Measurements from ENCODE around the gene GATAD2A. TPM values are rescaled to one million over a fixed set of nuclear protein-coding genes. Genes with fewer than 3 reads are reported as not detected.
A peak's percentile ranks its signal among the peaks of the same experiment; 100 is the strongest.

GATAD2A gene
- total RNA-seq, 1 donor from 2014 or later, result 84.0 TPM

GRCh38 chr19:19433666-19434213 lies 28.3 kb downstream of the GATAD2A start:
- peaks cover 9% of the 10 kb centered on the region for H3K36me3 ChIP-seq

GRCh38 chr19:19434483-19435045 lies 29.1 kb downstream of the GATAD2A start:
- no peak overlapping the region for H3K27ac ChIP-seq
- DNase-seq, result no peak
- H3K4me1 ChIP-seq, result peaks cover 34% of the 10 kb centered on the region
- no peaks in the 10 kb centered on the region for H3K27me3 ChIP-seq (ENCODE audit: low read depth)
- H3K9me3 ChIP-seq, result no peaks in the 10 kb centered on the region
- H3K36me3 ChIP-seq, result peaks cover 9% of the 10 kb centered on the region
- intact Hi-C loops (cut with DNase I), result no loop called here
- H3K4me3 ChIP-seq, result no peak overlapping the region
- TF ChIP-seq CTCF (IDR thresholded peaks at IDR 0.05), result no peak
- ATAC-seq, result no peak

More at GRCh38 chr19:19433666-19434213, 28.3 kb downstream of the GATAD2A start:
- no peak overlapping the region for H3K27ac ChIP-seq
- H3K27me3 ChIP-seq (ENCODE audit: low read depth), result no peaks in the 10 kb centered on the region
- peaks cover 32% of the 10 kb centered on the region for H3K4me1 ChIP-seq
- intact Hi-C loops (cut with DNase I), result no loop called here
- TF ChIP-seq CTCF (IDR thresholded peaks at IDR 0.05), result no peak
- no peak overlapping the region for H3K4me3 ChIP-seq
- no peaks in the 10 kb centered on the region for H3K9me3 ChIP-seq
- DNase-seq (no peak), ATAC-seq (no peak)

GRCh38 chr19:19436137-19436691 lies 30.7 kb downstream of the GATAD2A start:
- Histone ChIP-seq H3K27me3 (ENCODE audit: low read depth) (no peaks in the 10 kb centered on the region), H3K4me3 (no peak overlapping the region), H3K9me3 (no peaks in the 10 kb centered on the region), H3K36me3 (peaks cover 9% of the 10 kb centered on the region), H3K27ac (no peak overlapping the region), H3K4me1 (peaks cover 31% of the 10 kb centered on the region)
- no peak for ATAC-seq
- intact Hi-C loops (cut with DNase I), result no loop called here
- no peak for DNase-seq
- no peak for TF ChIP-seq CTCF (IDR thresholded peaks at IDR 0.05)

- H3K27ac ChIP-seq, result no peak overlapping the region
- no peaks in the 10 kb centered on the region for H3K27me3 ChIP-seq (ENCODE audit: low read depth)
- no peak for DNase-seq
- no peak overlapping the region for H3K4me3 ChIP-seq
- H3K9me3 ChIP-seq, result no peaks in the 10 kb centered on the region
- intact Hi-C loops (cut with DNase I), result no loop called here
- peak in 1 of 2 donors; percentile 18 for ATAC-seq
- H3K36me3 ChIP-seq, result peaks cover 9% of the 10 kb centered on the region
- no peak for TF ChIP-seq CTCF (IDR thresholded peaks at IDR 0.05)
- peaks cover 27% of the 10 kb centered on the region for H3K4me1 ChIP-seq
Observed at GRCh38 chr19:19438366-19439175, 33.1 kb downstream of the GATAD2A start.

GRCh38 chr19:19439176-19439482 lies 33.7 kb downstream of the GATAD2A start:
- Histone ChIP-seq H3K36me3 (peaks cover 9% of the 10 kb centered on the region), H3K9me3 (no peaks in the 10 kb centered on the region), H3K27me3 (ENCODE audit: low read depth) (no peaks in the 10 kb centered on the region), H3K4me1 (peaks cover 24% of the 10 kb centered on the region), H3K27ac (no peak overlapping the region), H3K4me3 (no peak overlapping the region)
- TF ChIP-seq CTCF (IDR thresholded peaks at IDR 0.05), result no peak
- intact Hi-C loops (cut with DNase I), result no loop called here
- DNase-seq (no peak), ATAC-seq (no peak)
